ENCODE measurements around the gene PRLR.

Gene PRLR

GRCh38 chr5:35264509-35264908 lies 34.2 kb upstream of the PRLR start:
- TF ChIP-seq NFIC (IDR thresholded peaks at IDR 0.05) (no peak), EP300 (IDR thresholded peaks at IDR 0.05; ENCODE audit: borderline replicate concordance) (no peak), YY1 (IDR thresholded peaks at IDR 0.05; ENCODE audit: low read depth) (no peak), REST (IDR thresholded peaks at IDR 0.05; ENCODE audit: low read depth) (no peak), USF1 (IDR thresholded peaks at IDR 0.05) (no peak), EGR1 (IDR thresholded peaks at IDR 0.05) (no peak), CREB1 (IDR thresholded peaks at IDR 0.05; ENCODE audit: low read depth) (no peak), CEBPB (IDR thresholded peaks at IDR 0.05) (no peak), ZBTB7A (IDR thresholded peaks at IDR 0.05; ENCODE audit: low read depth) (no peak), TCF12 (IDR thresholded peaks at IDR 0.05; ENCODE audit: low read depth) (no peak), FOXM1 (IDR thresholded peaks at IDR 0.05; ENCODE audit: borderline replicate concordance, low read depth) (no peak)

DNA sequence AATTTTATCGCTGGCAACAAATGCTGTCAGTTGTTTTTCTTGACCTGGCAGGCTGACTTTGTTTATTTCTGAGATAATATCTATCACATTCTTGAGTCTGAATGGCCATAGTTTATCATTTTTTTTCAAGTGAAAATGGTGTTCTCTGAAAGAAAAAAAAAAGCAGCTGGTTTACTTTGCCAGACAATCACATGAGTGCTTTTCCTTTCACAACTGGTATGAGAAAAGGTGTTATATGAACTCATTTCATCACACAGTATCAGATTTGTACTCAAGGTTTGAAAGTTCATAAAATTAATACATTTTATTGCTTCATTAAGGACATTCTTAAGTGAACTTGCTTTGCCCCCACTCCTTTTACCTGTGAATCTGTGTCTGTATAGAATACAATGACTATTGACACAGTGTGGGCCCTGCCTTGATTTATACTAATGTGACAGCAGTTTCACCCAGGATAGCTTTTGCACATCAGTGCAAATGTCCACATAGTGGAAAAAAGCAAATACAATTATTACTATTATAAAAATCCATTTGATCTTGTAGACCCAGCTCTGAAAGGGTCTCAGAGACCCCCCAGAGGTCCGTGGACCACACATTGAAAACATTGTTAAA lies 33.1 kb upstream of the PRLR start:
- TF ChIP-seq RAD21 (IDR thresholded peaks at IDR 0.05; ENCODE audit: low read depth) (no peak), REST (IDR thresholded peaks at IDR 0.05; ENCODE audit: low read depth) (no peak), TEAD4 (IDR thresholded peaks at IDR 0.05) (no peak), TCF12 (IDR thresholded peaks at IDR 0.05; ENCODE audit: low read depth) (no peak), ZBTB7A (IDR thresholded peaks at IDR 0.05; ENCODE audit: low read depth) (no peak)

GRCh38 chr5:35253582-35253981 lies 23.3 kb upstream of the PRLR start:
- TF ChIP-seq CREB1 (IDR thresholded peaks at IDR 0.05; ENCODE audit: low read depth) (no peak), EGR1 (IDR thresholded peaks at IDR 0.05) (no peak), NFIC (IDR thresholded peaks at IDR 0.05) (no peak), RAD21 (IDR thresholded peaks at IDR 0.05; ENCODE audit: low read depth) (no peak), YY1 (IDR thresholded peaks at IDR 0.05; ENCODE audit: low read depth) (no peak), EP300 (IDR thresholded peaks at IDR 0.05; ENCODE audit: borderline replicate concordance) (no peak), TCF12 (IDR thresholded peaks at IDR 0.05; ENCODE audit: low read depth) (no peak), TAF1 (IDR thresholded peaks at IDR 0.05; ENCODE audit: low read depth) (no peak), CEBPB (IDR thresholded peaks at IDR 0.05) (no peak), MAX (IDR thresholded peaks at IDR 0.05) (no peak), USF1 (IDR thresholded peaks at IDR 0.05) (no peak), REST (IDR thresholded peaks at IDR 0.05; ENCODE audit: low read depth) (no peak), FOXM1 (IDR thresholded peaks at IDR 0.05; ENCODE audit: borderline replicate concordance, low read depth) (no peak), TEAD4 (IDR thresholded peaks at IDR 0.05) (no peak), ZBTB7A (IDR thresholded peaks at IDR 0.05; ENCODE audit: low read depth) (no peak)

GRCh38 chr5:35252963-35253362 lies 22.7 kb upstream of the PRLR start:
- TF ChIP-seq USF1 (IDR thresholded peaks at IDR 0.05) (no peak), FOXM1 (IDR thresholded peaks at IDR 0.05; ENCODE audit: borderline replicate concordance, low read depth) (no peak), CREB1 (IDR thresholded peaks at IDR 0.05; ENCODE audit: low read depth) (no peak), TEAD4 (IDR thresholded peaks at IDR 0.05) (no peak), TAF1 (IDR thresholded peaks at IDR 0.05; ENCODE audit: low read depth) (no peak), NFIC (IDR thresholded peaks at IDR 0.05) (no peak), CEBPB (IDR thresholded peaks at IDR 0.05) (no peak), REST (IDR thresholded peaks at IDR 0.05; ENCODE audit: low read depth) (no peak), ZBTB7A (IDR thresholded peaks at IDR 0.05; ENCODE audit: low read depth) (no peak), EGR1 (IDR thresholded peaks at IDR 0.05) (no peak), YY1 (IDR thresholded peaks at IDR 0.05; ENCODE audit: low read depth) (no peak), TCF12 (IDR thresholded peaks at IDR 0.05; ENCODE audit: low read depth) (no peak), EP300 (IDR thresholded peaks at IDR 0.05; ENCODE audit: borderline replicate concordance) (no peak), MAX (IDR thresholded peaks at IDR 0.05) (no peak), RAD21 (IDR thresholded peaks at IDR 0.05; ENCODE audit: low read depth) (no peak)

Measured in Ishikawa (cell line).